ENCODE results near the gene DNAJC21. TPM values are rescaled to one million over a fixed set of nuclear protein-coding genes. Genes with fewer than 3 reads are reported as not detected.
A peak's percentile ranks its signal among the peaks of the same experiment; 100 is the strongest.

The DNAJC21 gene
- total RNA-seq, 2 donors from 2014 or later = 49.6 to 53.5 TPM

DNA sequence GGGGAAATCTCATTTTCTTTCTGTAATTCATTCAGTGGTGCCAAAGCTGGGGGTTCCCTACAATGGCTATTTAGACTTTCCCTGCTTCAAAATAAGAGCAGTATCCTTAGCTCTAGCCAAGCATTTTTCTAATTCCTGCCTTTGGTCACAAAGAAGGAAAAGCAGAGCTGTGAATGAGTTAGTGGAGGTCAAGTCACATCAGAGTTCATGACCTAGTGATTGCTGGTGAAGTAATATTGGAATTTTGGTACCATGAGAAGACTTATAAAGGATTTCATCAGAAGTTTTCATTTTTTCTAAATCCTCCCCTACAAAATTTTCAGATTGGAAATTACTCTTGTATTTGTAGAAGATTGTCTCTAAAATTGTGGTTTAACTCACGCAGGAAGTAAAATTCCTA lies 28.0 kb downstream of the DNAJC21 start:
- DNase-seq = no peak
- H3K36me3 ChIP-seq (ENCODE audit: control insufficient read depth, insufficient read depth, low read length) = peaks cover 54% of the 10 kb centered on the region
- TF ChIP-seq, protein P1, sequence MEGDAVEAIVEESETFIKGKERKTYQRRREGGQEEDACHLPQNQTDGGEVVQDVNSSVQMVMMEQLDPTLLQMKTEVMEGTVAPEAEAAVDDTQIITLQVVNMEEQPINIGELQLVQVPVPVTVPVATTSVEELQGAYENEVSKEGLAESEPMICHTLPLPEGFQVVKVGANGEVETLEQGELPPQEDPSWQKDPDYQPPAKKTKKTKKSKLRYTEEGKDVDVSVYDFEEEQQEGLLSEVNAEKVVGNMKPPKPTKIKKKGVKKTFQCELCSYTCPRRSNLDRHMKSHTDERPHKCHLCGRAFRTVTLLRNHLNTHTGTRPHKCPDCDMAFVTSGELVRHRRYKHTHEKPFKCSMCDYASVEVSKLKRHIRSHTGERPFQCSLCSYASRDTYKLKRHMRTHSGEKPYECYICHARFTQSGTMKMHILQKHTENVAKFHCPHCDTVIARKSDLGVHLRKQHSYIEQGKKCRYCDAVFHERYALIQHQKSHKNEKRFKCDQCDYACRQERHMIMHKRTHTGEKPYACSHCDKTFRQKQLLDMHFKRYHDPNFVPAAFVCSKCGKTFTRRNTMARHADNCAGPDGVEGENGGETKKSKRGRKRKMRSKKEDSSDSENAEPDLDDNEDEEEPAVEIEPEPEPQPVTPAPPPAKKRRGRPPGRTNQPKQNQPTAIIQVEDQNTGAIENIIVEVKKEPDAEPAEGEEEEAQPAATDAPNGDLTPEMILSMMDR (conservative IDR thresholded peaks at IDR 0.05) = no peak
- H3K27me3 Mint-ChIP-seq (ENCODE audit: insufficient read depth) = no peaks in the 10 kb centered on the region
- no peak overlapping the region for H3K9ac ChIP-seq (ENCODE audit: extremely low read depth, low read length, poor library complexity, severe bottlenecking)
- H3K4me1 Mint-ChIP-seq = no peaks in the 10 kb centered on the region
- H3K36me3 Mint-ChIP-seq (ENCODE audit: low read depth) = peaks cover 29% of the 10 kb centered on the region
- no peak overlapping the region for H3K4me3 Mint-ChIP-seq
- no peak overlapping the region for H3K4me3 ChIP-seq (ENCODE audit: low read length)
- no peak overlapping the region for H3K27ac ChIP-seq (ENCODE audit: low read depth, low read length)
- no peak overlapping the region for H3K27ac Mint-ChIP-seq
- no peaks in the 10 kb centered on the region for H3K9me3 ChIP-seq (ENCODE audit: control insufficient read depth, low read length)
- no peaks in the 10 kb centered on the region for H3K27me3 ChIP-seq (ENCODE audit: control insufficient read depth, insufficient read depth, low read length, poor library complexity, severe bottlenecking)
- H3K4me1 ChIP-seq (ENCODE audit: control insufficient read depth, insufficient read depth, low read length) = no peaks in the 10 kb centered on the region
- no peaks in the 10 kb centered on the region for H3K9me3 Mint-ChIP-seq
- WGBS, 2 experiments (ENCODE audit: insufficient coverage in 1 of 2, insufficient read length in 1 of 2) = 80 to 100% methylated on average over 1 of the region's 1 CpG

DNA sequence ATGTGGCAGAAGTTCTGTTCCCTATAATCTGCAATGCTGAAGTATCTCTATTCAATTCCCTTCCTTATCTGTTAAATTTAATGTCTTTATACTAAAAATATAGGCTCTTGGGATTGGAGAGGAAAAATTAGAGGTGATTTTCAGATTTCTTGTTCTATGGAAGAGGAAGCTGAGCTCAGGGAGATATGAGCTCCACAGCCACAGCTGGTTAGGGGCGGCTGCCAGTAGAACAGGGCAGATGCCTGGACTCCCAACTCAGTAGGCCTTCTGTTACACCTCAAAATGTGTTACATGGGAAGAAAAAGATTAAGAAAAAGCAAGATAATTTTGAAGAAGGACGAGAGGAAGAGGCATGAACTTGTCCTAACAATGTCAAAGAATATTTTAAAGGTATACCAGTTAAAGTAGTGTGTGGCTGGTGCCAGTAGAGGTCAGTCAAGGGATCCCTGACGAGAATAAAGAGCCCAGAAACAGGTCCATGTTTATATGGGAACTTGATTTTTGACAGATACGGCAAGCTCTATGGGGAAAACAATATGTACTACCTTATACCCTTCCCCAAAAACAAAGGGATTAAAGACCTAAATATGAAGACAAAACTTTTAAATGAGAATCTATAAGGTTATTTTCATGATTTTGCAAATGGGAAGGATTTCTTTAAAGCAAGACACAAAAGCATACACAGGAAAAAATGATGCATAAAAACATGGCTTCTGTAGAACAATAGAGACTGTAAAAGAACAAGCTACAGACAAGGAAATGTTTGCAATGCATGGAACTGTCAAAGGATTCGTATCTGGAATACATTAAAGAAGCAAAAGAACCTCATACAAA lies 28.7 kb downstream of the DNAJC21 start:
- Histone ChIP-seq H3K9ac (ENCODE audit: extremely low read depth, low read length, poor library complexity, severe bottlenecking) (no peak overlapping the region), H3K9me3 (ENCODE audit: control insufficient read depth, low read length) (no peaks in the 10 kb centered on the region), H3K4me3 (ENCODE audit: low read length) (no peak overlapping the region), H3K27ac (ENCODE audit: low read depth, low read length) (no peak overlapping the region), H3K4me1 (ENCODE audit: control insufficient read depth, insufficient read depth, low read length) (no peaks in the 10 kb centered on the region), H3K36me3 (ENCODE audit: control insufficient read depth, insufficient read depth, low read length) (peaks cover 46% of the 10 kb centered on the region), H3K27me3 (ENCODE audit: control insufficient read depth, insufficient read depth, low read length, poor library complexity, severe bottlenecking) (no peaks in the 10 kb centered on the region)
- Mint-ChIP-seq H3K36me3 (ENCODE audit: low read depth) (peaks cover 24% of the 10 kb centered on the region), H3K4me3 (no peak overlapping the region), H3K9me3 (no peaks in the 10 kb centered on the region), H3K4me1 (no peaks in the 10 kb centered on the region), H3K27ac (no peak overlapping the region), H3K27me3 (ENCODE audit: insufficient read depth) (no peaks in the 10 kb centered on the region)
- WGBS, 2 experiments (ENCODE audit: insufficient coverage in 1 of 2, insufficient read length in 1 of 2) = 53 to 65% methylated on average over 2 to 4 of the region's 5 CpGs
- TF ChIP-seq, protein P1 (conservative IDR thresholded peaks at IDR 0.05) = peak; percentile 84
- peak; percentile 73 for DNase-seq

DNA sequence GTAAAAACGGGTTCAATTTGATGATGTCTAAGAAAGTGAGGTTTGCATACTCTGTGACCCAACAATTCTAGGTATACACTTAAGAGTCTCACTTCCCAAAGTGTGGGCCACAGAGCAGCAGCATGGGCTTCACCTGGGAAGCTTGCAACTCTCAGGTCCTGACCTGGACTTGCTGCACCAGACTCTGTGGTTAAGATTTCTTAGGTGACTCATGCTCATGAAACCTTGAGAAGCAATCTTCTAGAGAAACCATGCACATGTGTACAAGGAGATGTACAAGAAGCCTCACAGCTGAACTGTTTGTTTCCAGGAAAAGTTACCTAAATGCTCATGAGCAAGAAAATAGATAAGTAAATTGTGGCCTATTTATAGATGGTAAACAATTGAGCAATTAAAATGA lies 30.0 kb downstream of the DNAJC21 start:
- H3K36me3 ChIP-seq (ENCODE audit: control insufficient read depth, insufficient read depth, low read length) = peaks cover 34% of the 10 kb centered on the region
- Mint-ChIP-seq H3K27me3 (ENCODE audit: insufficient read depth) (no peaks in the 10 kb centered on the region), H3K27ac (no peak overlapping the region), H3K9me3 (no peaks in the 10 kb centered on the region), H3K4me3 (no peak overlapping the region), H3K4me1 (no peaks in the 10 kb centered on the region), H3K36me3 (ENCODE audit: low read depth) (peaks cover 18% of the 10 kb centered on the region)
- DNase-seq = no peak
- H3K9me3 ChIP-seq (ENCODE audit: control insufficient read depth, low read length) = no peaks in the 10 kb centered on the region
- H3K27ac ChIP-seq (ENCODE audit: low read depth, low read length) = no peak overlapping the region
- no peaks in the 10 kb centered on the region for H3K27me3 ChIP-seq (ENCODE audit: control insufficient read depth, insufficient read depth, low read length, poor library complexity, severe bottlenecking)
- H3K4me3 ChIP-seq (ENCODE audit: low read length) = no peak overlapping the region
- 96 to 100% methylated on average over 1 of the region's 1 CpG for WGBS, 2 experiments (ENCODE audit: insufficient coverage in 1 of 2, insufficient read length in 1 of 2)
- H3K9ac ChIP-seq (ENCODE audit: extremely low read depth, low read length, poor library complexity, severe bottlenecking) = no peak overlapping the region
- TF ChIP-seq, protein P1 (conservative IDR thresholded peaks at IDR 0.05) = no peak
- no peaks in the 10 kb centered on the region for H3K4me1 ChIP-seq (ENCODE audit: control insufficient read depth, insufficient read depth, low read length)

Measured in endodermal cell (in vitro differentiated cells).